ENCODE measurements around the gene ST3GAL3. TPM values are rescaled to one million over a fixed set of nuclear protein-coding genes. Genes with fewer than 3 reads are reported as not detected.

Gene ST3GAL3
- total RNA-seq, 2 donors from 2014 or later = 13.8 to 35.0 TPM

DNA sequence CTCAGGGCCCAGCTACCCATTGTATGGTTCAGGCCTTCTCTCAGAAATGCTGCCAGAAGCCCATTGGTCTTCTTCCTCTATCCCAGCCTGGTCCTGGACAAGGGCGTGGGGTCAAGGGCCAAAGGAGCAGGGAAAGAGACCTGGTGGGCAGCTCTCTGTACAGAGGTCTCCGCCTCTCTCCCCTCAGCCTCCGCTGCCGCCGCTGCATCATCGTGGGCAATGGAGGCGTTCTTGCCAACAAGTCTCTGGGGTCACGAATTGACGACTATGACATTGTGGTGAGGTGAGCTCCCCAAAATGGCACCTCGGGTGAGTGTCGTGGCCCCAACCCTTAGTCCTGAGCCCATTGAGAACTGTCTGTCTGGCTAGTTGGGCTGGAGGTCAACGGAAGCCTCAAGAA, 191.6 kb downstream of the ST3GAL3 start:
- over 99% methylated on average over 12 of the region's 12 CpGs for WGBS
- no peak overlapping the region for H3K27ac ChIP-seq
- no peak overlapping the region for H3K4me3 ChIP-seq
- H3K9me3 ChIP-seq = no peaks in the 10 kb centered on the region
- intact Hi-C loops (cut with DNase I) = no loop called here
- no peaks in the 10 kb centered on the region for H3K4me1 ChIP-seq (replicated peaks)
- H3K27me3 ChIP-seq (replicated peaks; ENCODE audit: insufficient read depth) = no peaks in the 10 kb centered on the region
- TF ChIP-seq, protein P1, sequence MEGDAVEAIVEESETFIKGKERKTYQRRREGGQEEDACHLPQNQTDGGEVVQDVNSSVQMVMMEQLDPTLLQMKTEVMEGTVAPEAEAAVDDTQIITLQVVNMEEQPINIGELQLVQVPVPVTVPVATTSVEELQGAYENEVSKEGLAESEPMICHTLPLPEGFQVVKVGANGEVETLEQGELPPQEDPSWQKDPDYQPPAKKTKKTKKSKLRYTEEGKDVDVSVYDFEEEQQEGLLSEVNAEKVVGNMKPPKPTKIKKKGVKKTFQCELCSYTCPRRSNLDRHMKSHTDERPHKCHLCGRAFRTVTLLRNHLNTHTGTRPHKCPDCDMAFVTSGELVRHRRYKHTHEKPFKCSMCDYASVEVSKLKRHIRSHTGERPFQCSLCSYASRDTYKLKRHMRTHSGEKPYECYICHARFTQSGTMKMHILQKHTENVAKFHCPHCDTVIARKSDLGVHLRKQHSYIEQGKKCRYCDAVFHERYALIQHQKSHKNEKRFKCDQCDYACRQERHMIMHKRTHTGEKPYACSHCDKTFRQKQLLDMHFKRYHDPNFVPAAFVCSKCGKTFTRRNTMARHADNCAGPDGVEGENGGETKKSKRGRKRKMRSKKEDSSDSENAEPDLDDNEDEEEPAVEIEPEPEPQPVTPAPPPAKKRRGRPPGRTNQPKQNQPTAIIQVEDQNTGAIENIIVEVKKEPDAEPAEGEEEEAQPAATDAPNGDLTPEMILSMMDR (IDR thresholded peaks at IDR 0.05) = no peak
- TF ChIP-seq POLR2AphosphoS5 (IDR thresholded peaks at IDR 0.05) (no peak), POLR2A (IDR thresholded peaks at IDR 0.05) (no peak)
- no peaks in the 10 kb centered on the region for H3K36me3 ChIP-seq
- no peak for DNase-seq (ENCODE audit: low spot score)

DNA sequence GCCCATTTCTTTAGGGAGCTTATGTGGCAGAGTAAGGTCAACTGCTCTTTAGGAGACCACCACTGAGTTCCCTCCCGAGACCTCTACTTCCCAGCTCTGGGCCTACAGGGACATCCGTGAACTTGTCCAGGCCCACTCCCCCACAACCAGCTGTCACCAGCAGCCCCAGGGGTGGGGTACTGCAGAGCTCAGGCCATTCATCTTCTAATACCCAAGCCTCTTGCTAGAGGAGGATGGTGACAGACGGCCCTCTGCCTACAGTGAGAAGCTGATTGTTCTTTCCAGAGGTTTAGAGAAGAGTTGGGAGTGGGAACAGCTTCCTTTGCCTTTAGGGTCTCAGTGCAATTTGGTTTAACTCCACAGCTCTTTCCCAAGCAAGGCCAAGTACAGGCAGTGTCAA, 193.1 kb downstream of the ST3GAL3 start:
- H3K9me3 ChIP-seq = no peaks in the 10 kb centered on the region
- no peaks in the 10 kb centered on the region for H3K27me3 ChIP-seq (replicated peaks; ENCODE audit: insufficient read depth)
- H3K4me1 ChIP-seq (replicated peaks) = no peaks in the 10 kb centered on the region
- no peak overlapping the region for H3K27ac ChIP-seq
- H3K36me3 ChIP-seq = no peaks in the 10 kb centered on the region
- H3K4me3 ChIP-seq = no peak overlapping the region
- intact Hi-C loops (cut with DNase I) = no loop called here
- TF ChIP-seq POLR2AphosphoS5 (IDR thresholded peaks at IDR 0.05) = no peak
- TF ChIP-seq, protein P1 (IDR thresholded peaks at IDR 0.05) = no peak
- no peak for TF ChIP-seq POLR2A (IDR thresholded peaks at IDR 0.05)
- 94% methylated on average over 3 of the region's 3 CpGs for WGBS
- no peak for DNase-seq (ENCODE audit: low spot score)

DNA sequence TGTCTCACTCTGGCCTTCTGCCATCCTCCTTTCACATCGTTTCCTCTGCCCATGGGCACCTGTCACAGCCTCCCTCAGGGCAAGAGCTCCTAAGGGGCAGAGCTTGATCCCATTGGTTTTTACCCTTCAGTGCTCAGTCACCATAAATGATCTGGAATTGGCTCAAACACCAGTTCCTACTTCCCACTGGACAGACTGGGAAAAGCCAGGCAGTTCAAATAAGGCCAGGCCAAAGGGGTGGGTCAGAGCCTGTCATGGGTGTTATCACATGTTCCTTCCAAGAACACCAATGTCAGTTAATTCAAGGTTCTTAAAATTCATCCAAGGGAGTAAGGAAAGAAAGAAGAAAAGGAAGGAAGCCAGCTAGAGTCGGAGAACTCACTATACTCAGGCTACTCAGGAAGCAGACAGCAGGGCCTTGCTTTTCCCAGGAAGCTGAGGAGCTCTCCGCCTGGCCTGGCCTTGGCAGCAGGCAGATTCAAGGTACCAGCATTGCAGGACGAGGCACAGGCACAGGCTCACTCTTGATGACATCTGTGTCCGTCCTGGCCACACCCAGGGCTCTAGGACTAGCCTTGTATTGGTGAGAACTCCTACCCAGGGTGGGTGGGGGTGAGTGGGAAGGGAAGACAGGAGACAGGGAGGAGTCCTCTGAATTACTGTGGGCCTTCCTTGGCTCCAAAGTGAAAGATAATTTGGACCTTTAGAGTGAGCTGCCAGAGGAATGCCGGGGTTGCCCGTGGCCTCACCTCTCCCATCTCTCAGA, 194.0 kb downstream of the ST3GAL3 start:
- no peak for DNase-seq (ENCODE audit: low spot score)
- TF ChIP-seq, protein P1 (IDR thresholded peaks at IDR 0.05) = no peak
- no peak for TF ChIP-seq POLR2A (IDR thresholded peaks at IDR 0.05)
- TF ChIP-seq POLR2AphosphoS5 (IDR thresholded peaks at IDR 0.05) = no peak
- Histone ChIP-seq H3K27me3 (replicated peaks; ENCODE audit: insufficient read depth) (no peaks in the 10 kb centered on the region), H3K36me3 (no peaks in the 10 kb centered on the region), H3K4me3 (no peak overlapping the region), H3K9me3 (no peaks in the 10 kb centered on the region), H3K4me1 (replicated peaks) (no peaks in the 10 kb centered on the region), H3K27ac (no peak overlapping the region)
- intact Hi-C loops (cut with DNase I) = no loop called here
- WGBS = 75% methylated on average over 7 of the region's 7 CpGs

DNA sequence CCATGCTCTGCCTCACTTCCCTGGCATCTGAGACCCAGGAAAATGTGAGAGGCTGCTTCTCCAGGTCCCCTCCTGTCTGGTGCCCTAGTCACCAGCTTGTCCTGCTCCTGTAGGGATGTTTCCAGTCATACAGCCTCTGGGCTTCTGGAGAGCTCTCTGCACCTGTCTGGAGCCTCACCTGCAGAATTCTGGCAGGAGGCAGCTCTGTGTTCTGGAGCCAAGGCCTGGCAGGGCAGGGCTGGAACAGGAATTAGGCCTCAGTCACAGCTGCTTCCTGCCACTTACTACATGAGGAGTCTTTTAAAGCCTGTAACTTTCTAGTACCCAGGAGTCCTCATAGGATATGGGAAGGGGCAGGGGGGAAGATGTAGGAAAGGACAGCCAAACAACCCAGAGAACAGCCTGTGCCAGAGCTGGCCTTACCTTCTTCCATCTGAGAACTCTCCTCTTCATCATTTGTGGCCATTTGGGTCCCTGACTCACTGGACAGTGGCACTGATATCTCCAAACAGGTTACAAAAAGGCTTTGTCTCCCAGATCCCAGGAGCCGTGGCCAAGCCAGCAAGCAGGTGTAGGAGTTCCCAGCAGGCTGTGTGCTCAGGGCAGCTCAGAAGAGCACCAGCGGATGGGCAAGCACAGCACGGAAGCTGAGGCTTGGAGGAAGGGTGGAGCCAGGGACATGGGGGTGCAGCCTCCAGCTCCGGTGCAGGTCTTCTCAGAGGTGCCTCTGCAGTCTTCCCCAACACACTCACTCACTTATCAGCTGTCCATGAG, 194.9 kb downstream of the ST3GAL3 start:
- WGBS = 70% methylated on average over 4 of the region's 4 CpGs

More for the DNA sequence above, 194.9 kb downstream of the ST3GAL3 start:
- intact Hi-C loops (cut with DNase I) = no loop called here
- TF ChIP-seq POLR2A (IDR thresholded peaks at IDR 0.05) (no peak), POLR2AphosphoS5 (IDR thresholded peaks at IDR 0.05) (no peak)
- TF ChIP-seq, protein P1 (IDR thresholded peaks at IDR 0.05) = no peak
- Histone ChIP-seq H3K27me3 (replicated peaks; ENCODE audit: insufficient read depth) (no peaks in the 10 kb centered on the region), H3K4me3 (no peak overlapping the region), H3K36me3 (no peaks in the 10 kb centered on the region), H3K27ac (no peak overlapping the region), H3K4me1 (replicated peaks) (no peaks in the 10 kb centered on the region), H3K9me3 (no peaks in the 10 kb centered on the region)
- peak; percentile 25 for DNase-seq (ENCODE audit: low spot score)

Data from prostate gland (tissue), 2 donors.